A673 (cell line): Measurements from ENCODE around the gene NBAS. TPM values are rescaled to one million over a fixed set of nuclear protein-coding genes. Genes with fewer than 3 reads are reported as not detected.

ENCODE experiments used
- BruUV-seq: library from RNA; stranded (reverse); fragments of 400-500 nt; replicated peaks from 2 replicates; lab custom pipeline; 2021; lab: Mats Ljungman, UMichigan
- CTCF ChIA-PET: fragments of 300-600 bp; sonication (Branson Sonifier 250); formaldehyde crosslinking; loops from one replicate; lab custom pipeline; 2022; ENCODE audit warnings: antibody characterized with exemption; lab: Charles Lee
- POLR2A ChIA-PET: fragments of 300-600 bp; sonication (Branson Sonifier 250); formaldehyde crosslinking; loops from one replicate; lab custom pipeline; 2022; ENCODE audit warnings: antibody characterized with exemption; ENCODE audit not compliant: low non-redundant PET; lab: Charles Lee
- DNase-seq: peaks from one replicate; pipeline ENCODE4 v3.0.0-alpha.2; 2015; ENCODE audit warnings: low spot score
- H3K27ac ChIP-seq: fragments of 200-600 bp; sonication (generic); 2 replicates; pipeline ENCODE4 v1.5.1; 2016; ENCODE audit warnings: mixed run types, low read depth, mild to moderate bottlenecking, mixed read lengths, antibody characterized with exemption, low read length; ENCODE audit not compliant: poor library complexity, severe bottlenecking
- H3K27me3 ChIP-seq: fragments of 200-600 bp; sonication (generic); replicated peaks from 2 replicates; pipeline ENCODE4 v1.6.1; 2017; ENCODE audit warnings: mixed run types, low read depth, mild to moderate bottlenecking, mixed read lengths, antibody characterized with exemption, low read length; ENCODE audit not compliant: insufficient read depth, poor library complexity
- H3K36me3 ChIP-seq: fragments of 200-600 bp; sonication (generic); 2 replicates; pipeline ENCODE4 v1.6.1; 2016; ENCODE audit warnings: mixed run types, mild to moderate bottlenecking, mixed read lengths, antibody characterized with exemption, low read length; ENCODE audit not compliant: insufficient read depth, poor library complexity, severe bottlenecking
- H3K4me1 ChIP-seq: fragments of 200-600 bp; sonication (generic); 2 replicates; pipeline ENCODE4 v1.6.1; 2017; ENCODE audit warnings: mixed run types, mild to moderate bottlenecking, mixed read lengths, antibody characterized with exemption, low read length; ENCODE audit not compliant: insufficient read depth, poor library complexity, severe bottlenecking
- H3K4me3 ChIP-seq: fragments of 200-600 bp; sonication (generic); 2 replicates; pipeline ENCODE4 v1.5.1; 2016; ENCODE audit warnings: low read depth, mixed run types, mild to moderate bottlenecking, mixed read lengths, low read length; ENCODE audit not compliant: poor library complexity, severe bottlenecking
- H3K9me3 ChIP-seq: fragments of 200-600 bp; sonication (generic); 2 replicates; pipeline ENCODE4 v1.6.1; 2016; ENCODE audit warnings: mixed run types, low read depth, mild to moderate bottlenecking, mixed read lengths, antibody characterized with exemption, low read length; ENCODE audit not compliant: poor library complexity, severe bottlenecking
- EZH2 ChIP-seq: fragments of 200-600 bp; sonication (generic); IDR thresholded peaks from 2 replicates; pipeline ENCODE4 v1.6.1; 2017; ENCODE audit warnings: borderline replicate concordance, low read depth, mild to moderate bottlenecking, mixed read lengths, antibody characterized with exemption, low read length; ENCODE audit not compliant: poor library complexity, severe bottlenecking
- intact Hi-C: fragments of 100-400 bp; cut with micrococcal nuclease; formaldehyde crosslinking; loops from one replicate; pipeline ENCODE4 v1.10.0; 2022; ENCODE audit not compliant: unreplicated experiment
- total RNA-seq: library from RNA; stranded (reverse); gene quantifications from 2 replicates; pipeline ENCODE4 v1.2.3, GENCODE V29; 2021
- TF ChIP-seq, protein P1 (sequence below): fragments of 300-800, 200-600 bp; sonication (generic); conservative IDR thresholded peaks from 2 replicates; pipeline ENCODE4 v1.5.1; 2017; ENCODE audit warnings: low read depth, mild to moderate bottlenecking, antibody characterized with exemption, low read length, moderate library complexity, mixed read lengths

NBAS gene
- total RNA-seq, 1 experiment from 2014 or later: 38.7 TPM

GRCh38 chr2:15561574-15562344 is 625 bp upstream of the NBAS start:
- Histone ChIP-seq H3K4me3 (peak overlapping the region; percentile 84), H3K27ac (peak overlapping the region; percentile 81), H3K9me3 (no peaks in the 10 kb centered on the region), H3K4me1 (peaks cover 5% of the 10 kb centered on the region), H3K27me3 (no peaks in the 10 kb centered on the region), H3K36me3 (no peaks in the 10 kb centered on the region)
- DNase-seq: peak; percentile 56
- ChIA-PET POLR2A (interaction anchor here (0.7 kb wide), 1 partner anchor 238 kb away, joined by 3 read pairs; no protein-coding TSS in a partner anchor), CTCF (interaction anchor here (0.7 to 1.5 kb wide), 2 partner anchors 16 to 526 kb away, joined by 6 to 8 read pairs; no protein-coding TSS in a partner anchor)
- BruUV-seq: no TSS peak
- intact Hi-C loops: loop anchor here (2.0 kb wide), 1 partner anchor 29 kb away; the partner anchor contains the start of gene DDX1
- TF ChIP-seq, protein P1, sequence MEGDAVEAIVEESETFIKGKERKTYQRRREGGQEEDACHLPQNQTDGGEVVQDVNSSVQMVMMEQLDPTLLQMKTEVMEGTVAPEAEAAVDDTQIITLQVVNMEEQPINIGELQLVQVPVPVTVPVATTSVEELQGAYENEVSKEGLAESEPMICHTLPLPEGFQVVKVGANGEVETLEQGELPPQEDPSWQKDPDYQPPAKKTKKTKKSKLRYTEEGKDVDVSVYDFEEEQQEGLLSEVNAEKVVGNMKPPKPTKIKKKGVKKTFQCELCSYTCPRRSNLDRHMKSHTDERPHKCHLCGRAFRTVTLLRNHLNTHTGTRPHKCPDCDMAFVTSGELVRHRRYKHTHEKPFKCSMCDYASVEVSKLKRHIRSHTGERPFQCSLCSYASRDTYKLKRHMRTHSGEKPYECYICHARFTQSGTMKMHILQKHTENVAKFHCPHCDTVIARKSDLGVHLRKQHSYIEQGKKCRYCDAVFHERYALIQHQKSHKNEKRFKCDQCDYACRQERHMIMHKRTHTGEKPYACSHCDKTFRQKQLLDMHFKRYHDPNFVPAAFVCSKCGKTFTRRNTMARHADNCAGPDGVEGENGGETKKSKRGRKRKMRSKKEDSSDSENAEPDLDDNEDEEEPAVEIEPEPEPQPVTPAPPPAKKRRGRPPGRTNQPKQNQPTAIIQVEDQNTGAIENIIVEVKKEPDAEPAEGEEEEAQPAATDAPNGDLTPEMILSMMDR: no peak
- no peak for TF ChIP-seq EZH2

- DNase-seq: peak; percentile 41
- no peaks in the 10 kb centered on the region for H3K36me3 ChIP-seq
- TSS peak; percentile 71 for BruUV-seq
- H3K4me3 ChIP-seq: peak overlapping the region; percentile 84
- H3K27me3 ChIP-seq: no peaks in the 10 kb centered on the region
- peaks cover 5% of the 10 kb centered on the region for H3K4me1 ChIP-seq
- TF ChIP-seq EZH2: no peak
- TF ChIP-seq, protein P1: no peak
- peak overlapping the region; percentile 81 for H3K27ac ChIP-seq
- POLR2A ChIA-PET: interaction anchor here (0.6 kb wide), 1 partner anchor 444 kb away, joined by 3 read pairs; no protein-coding TSS in a partner anchor
- no peaks in the 10 kb centered on the region for H3K9me3 ChIP-seq
- CTCF ChIA-PET: no interaction called here
- intact Hi-C loops: loop anchor here (2.0 kb wide), 1 partner anchor 30 kb away; the partner anchor contains the start of gene DDX1
Observed at GRCh38 chr2:15560140-15560987, 770 bp downstream of the NBAS start.

DNA sequence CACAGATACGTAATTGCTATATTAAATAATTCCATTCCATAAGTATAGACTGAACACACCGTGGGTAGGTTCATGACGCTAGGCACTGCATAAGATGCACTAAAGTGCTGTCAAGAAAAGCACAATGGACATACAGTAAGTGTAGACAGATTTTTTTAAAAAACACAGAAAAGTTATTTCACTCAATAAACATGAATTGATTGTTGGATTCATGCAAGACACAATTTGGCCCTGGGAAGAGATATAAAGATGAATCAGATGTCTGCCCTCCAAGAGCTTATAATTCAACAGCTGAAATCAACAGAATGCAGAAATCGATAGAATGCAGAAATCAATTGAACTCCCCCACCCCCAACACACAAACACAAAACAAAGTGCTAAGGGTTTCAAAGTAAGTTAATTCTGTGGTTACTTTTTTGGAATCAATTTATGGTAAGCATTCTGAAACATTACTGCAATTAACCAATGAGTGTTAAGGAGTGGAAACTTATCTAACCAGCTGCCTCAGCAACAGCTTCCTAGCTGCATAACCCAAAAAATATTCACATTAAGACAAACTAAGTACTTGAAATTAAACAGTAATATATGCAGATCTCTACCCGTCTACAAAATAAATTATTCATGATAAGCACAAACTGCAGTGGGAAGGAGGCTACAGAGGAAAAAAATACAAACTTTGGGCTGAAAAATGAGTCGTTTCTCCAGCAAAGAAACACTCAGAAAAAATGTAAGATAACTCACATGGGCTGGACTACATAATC is 1.6 kb downstream of the NBAS start:
- Histone ChIP-seq H3K4me1 (peaks cover 9% of the 10 kb centered on the region), H3K27ac (no peak overlapping the region), H3K27me3 (no peaks in the 10 kb centered on the region), H3K4me3 (peak overlapping the region; percentile 84), H3K9me3 (no peaks in the 10 kb centered on the region), H3K36me3 (no peaks in the 10 kb centered on the region)
- POLR2A ChIA-PET: no interaction called here
- no peak for DNase-seq
- BruUV-seq: no TSS peak
- intact Hi-C loops: loop anchor here (2.0 kb wide), 1 partner anchor 31 kb away; the partner anchor contains the start of gene DDX1
- TF ChIP-seq, protein P1: no peak
- no peak for TF ChIP-seq EZH2
- CTCF ChIA-PET: interaction anchor here (0.6 kb wide), 1 partner anchor 102 kb away, joined by 3 read pairs; no protein-coding TSS in a partner anchor
